ENCODE measurements around the gene NNT.
"Not testable (repeated sequence)": the region's sequence is repeated elsewhere in the genome, so short reads cannot be mapped to it uniquely, and the experiment has no call there.

Gene NNT

GRCh38 chr5:43569236-43569746 is 33.7 kb upstream of the NNT start:
- Histone ChIP-seq H3K9me3 (ENCODE audit: low read length) (no peaks in the 10 kb centered on the region), H3K4me1 (ENCODE audit: insufficient read depth, low read length) (no peaks in the 10 kb centered on the region), H3K36me3 (ENCODE audit: insufficient read depth, low read length) (no peaks in the 10 kb centered on the region), H3K4me3 (ENCODE audit: low read length) (no peak overlapping the region), H3K27me3 (ENCODE audit: insufficient read depth, low read length) (no peaks in the 10 kb centered on the region), H2AFZ (ENCODE audit: low read depth, low read length) (no peak overlapping the region)

- H2AFZ ChIP-seq (ENCODE audit: low read depth, low read length): no peak overlapping the region
- no peaks in the 10 kb centered on the region for H3K4me1 ChIP-seq (ENCODE audit: insufficient read depth, low read length)
- no peaks in the 10 kb centered on the region for H3K27me3 ChIP-seq (ENCODE audit: insufficient read depth, low read length)
- peaks cover 8% of the 10 kb centered on the region for H3K36me3 ChIP-seq (ENCODE audit: insufficient read depth, low read length)
- H3K4me3 ChIP-seq (ENCODE audit: low read length): no peak overlapping the region
- H3K9me3 ChIP-seq (ENCODE audit: low read length): peaks cover 3% of the 10 kb centered on the region
These were observed 32.4 kb upstream of the NNT start for GRCh38 chr5:43570450-43571158.

- Histone ChIP-seq H2AFZ (ENCODE audit: low read depth, low read length) (no peak overlapping the region), H3K9me3 (ENCODE audit: low read length) (peaks cover 5% of the 10 kb centered on the region), H3K27me3 (ENCODE audit: insufficient read depth, low read length) (no peaks in the 10 kb centered on the region), H3K4me1 (ENCODE audit: insufficient read depth, low read length) (no peaks in the 10 kb centered on the region), H3K4me3 (ENCODE audit: low read length) (no peak overlapping the region), H3K36me3 (ENCODE audit: insufficient read depth, low read length) (peaks cover 11% of the 10 kb centered on the region)
These were observed 31.7 kb upstream of the NNT start for GRCh38 chr5:43571237-43571636.

GRCh38 chr5:43572357-43572756 is 30.6 kb upstream of the NNT start:
- Histone ChIP-seq H3K4me1 (ENCODE audit: insufficient read depth, low read length) (no peaks in the 10 kb centered on the region), H3K27me3 (ENCODE audit: insufficient read depth, low read length) (no peaks in the 10 kb centered on the region), H3K4me3 (ENCODE audit: low read length) (no peak overlapping the region), H3K36me3 (ENCODE audit: insufficient read depth, low read length) (peaks cover 13% of the 10 kb centered on the region), H3K9me3 (ENCODE audit: low read length) (peaks cover 8% of the 10 kb centered on the region), H2AFZ (ENCODE audit: low read depth, low read length) (no peak overlapping the region)

- H3K4me3 ChIP-seq (ENCODE audit: low read length): no peak overlapping the region
- no peaks in the 10 kb centered on the region for H3K27me3 ChIP-seq (ENCODE audit: insufficient read depth, low read length)
- H2AFZ ChIP-seq (ENCODE audit: low read depth, low read length): no peak overlapping the region
- no peaks in the 10 kb centered on the region for H3K4me1 ChIP-seq (ENCODE audit: insufficient read depth, low read length)
- peaks cover 14% of the 10 kb centered on the region for H3K36me3 ChIP-seq (ENCODE audit: insufficient read depth, low read length)
- peaks cover 8% of the 10 kb centered on the region for H3K9me3 ChIP-seq (ENCODE audit: low read length)
These were observed 29.9 kb upstream of the NNT start for GRCh38 chr5:43573058-43573457.

- Histone ChIP-seq H3K9me3 (ENCODE audit: low read length) (peaks cover 12% of the 10 kb centered on the region), H3K36me3 (ENCODE audit: insufficient read depth, low read length) (peaks cover 12% of the 10 kb centered on the region)
- H2AFZ ChIP-seq (ENCODE audit: low read depth, low read length); H3K4me3 ChIP-seq (ENCODE audit: low read length); H3K4me1 ChIP-seq (ENCODE audit: insufficient read depth, low read length); H3K27me3 ChIP-seq (ENCODE audit: insufficient read depth, low read length): not testable (repeated sequence)
These were observed 22.4 kb upstream of the NNT start for GRCh38 chr5:43580402-43581210.

- Histone ChIP-seq H3K4me1 (ENCODE audit: insufficient read depth, low read length) (no peaks in the 10 kb centered on the region), H3K9me3 (ENCODE audit: low read length) (peaks cover 8% of the 10 kb centered on the region), H3K36me3 (ENCODE audit: insufficient read depth, low read length) (peaks cover 9% of the 10 kb centered on the region), H3K27me3 (ENCODE audit: insufficient read depth, low read length) (no peaks in the 10 kb centered on the region), H3K4me3 (ENCODE audit: low read length) (no peak overlapping the region), H2AFZ (ENCODE audit: low read depth, low read length) (no peak overlapping the region)
These were observed 21.6 kb upstream of the NNT start for GRCh38 chr5:43581398-43581797.

GRCh38 chr5:43582082-43583005 is 20.6 kb upstream of the NNT start:
- Histone ChIP-seq H3K4me3 (ENCODE audit: low read length) (no peak overlapping the region), H2AFZ (ENCODE audit: low read depth, low read length) (no peak overlapping the region), H3K27me3 (ENCODE audit: insufficient read depth, low read length) (no peaks in the 10 kb centered on the region), H3K9me3 (ENCODE audit: low read length) (peaks cover 7% of the 10 kb centered on the region), H3K4me1 (ENCODE audit: insufficient read depth, low read length) (no peaks in the 10 kb centered on the region), H3K36me3 (ENCODE audit: insufficient read depth, low read length) (peaks cover 7% of the 10 kb centered on the region)

- no peaks in the 10 kb centered on the region for H3K4me1 ChIP-seq (ENCODE audit: insufficient read depth, low read length)
- peaks cover 7% of the 10 kb centered on the region for H3K9me3 ChIP-seq (ENCODE audit: low read length)
- peaks cover 7% of the 10 kb centered on the region for H3K36me3 ChIP-seq (ENCODE audit: insufficient read depth, low read length)
- no peak overlapping the region for H2AFZ ChIP-seq (ENCODE audit: low read depth, low read length)
- H3K4me3 ChIP-seq (ENCODE audit: low read length): no peak overlapping the region
- no peaks in the 10 kb centered on the region for H3K27me3 ChIP-seq (ENCODE audit: insufficient read depth, low read length)
These were observed 19.3 kb upstream of the NNT start for GRCh38 chr5:43583724-43584123.

GRCh38 chr5:43584166-43584699 is 18.7 kb upstream of the NNT start:
- no peaks in the 10 kb centered on the region for H3K27me3 ChIP-seq (ENCODE audit: insufficient read depth, low read length)
- no peak overlapping the region for H2AFZ ChIP-seq (ENCODE audit: low read depth, low read length)
- H3K36me3 ChIP-seq (ENCODE audit: insufficient read depth, low read length): peaks cover 7% of the 10 kb centered on the region
- H3K4me1 ChIP-seq (ENCODE audit: insufficient read depth, low read length): no peaks in the 10 kb centered on the region
- H3K4me3 ChIP-seq (ENCODE audit: low read length): no peak overlapping the region
- peaks cover 7% of the 10 kb centered on the region for H3K9me3 ChIP-seq (ENCODE audit: low read length)

GRCh38 chr5:43588842-43589241 is 14.1 kb upstream of the NNT start:
- Histone ChIP-seq H3K4me1 (ENCODE audit: insufficient read depth, low read length) (no peaks in the 10 kb centered on the region), H3K27me3 (ENCODE audit: insufficient read depth, low read length) (no peaks in the 10 kb centered on the region), H3K9me3 (ENCODE audit: low read length) (peaks cover 7% of the 10 kb centered on the region), H3K4me3 (ENCODE audit: low read length) (no peak overlapping the region), H3K36me3 (ENCODE audit: insufficient read depth, low read length) (peaks cover 5% of the 10 kb centered on the region), H2AFZ (ENCODE audit: low read depth, low read length) (no peak overlapping the region)

- Histone ChIP-seq H3K4me3 (ENCODE audit: low read length) (no peak overlapping the region), H3K36me3 (ENCODE audit: insufficient read depth, low read length) (peaks cover 5% of the 10 kb centered on the region), H3K9me3 (ENCODE audit: low read length) (peaks cover 7% of the 10 kb centered on the region), H3K27me3 (ENCODE audit: insufficient read depth, low read length) (no peaks in the 10 kb centered on the region), H3K4me1 (ENCODE audit: insufficient read depth, low read length) (no peaks in the 10 kb centered on the region), H2AFZ (ENCODE audit: low read depth, low read length) (no peak overlapping the region)
These were observed 13.7 kb upstream of the NNT start for GRCh38 chr5:43589310-43589709.

Data from neuron (in vitro differentiated cells).